Mesenchymal stem cell (in vitro differentiated cells and primary cell): Measurements from ENCODE around the gene ASB2.

Source experiments
- DNase-seq: peaks from one replicate; pipeline ENCODE4 v3.0.0-alpha.2; 2013
- H2AFZ ChIP-seq: one replicate; pipeline ENCODE4 v1.6.1; 2013; ENCODE audit warnings: low read depth, mild to moderate bottlenecking, control low read depth, inconsistent platforms, low read length, moderate library complexity
- H2AK5ac ChIP-seq: 2 replicates; pipeline ENCODE4 v1.6.1; 2013; ENCODE audit warnings: low read length, moderate library complexity, mild to moderate bottlenecking, inconsistent platforms; ENCODE audit not compliant: severe bottlenecking
- H2BK120ac ChIP-seq: one replicate; pipeline ENCODE4 v1.6.1; 2013; ENCODE audit warnings: low read depth, mild to moderate bottlenecking, inconsistent platforms, low read length, moderate library complexity
- H2BK12ac ChIP-seq, 2 experiments: one replicate each; pipeline ENCODE4 v1.6.1; 2013; ENCODE audit warnings: inconsistent platforms in 2 of 2, low read length in 2 of 2, mild to moderate bottlenecking in 2 of 2, moderate library complexity in 2 of 2, control low read depth in 1 of 2
- H2BK15ac ChIP-seq: one replicate; pipeline ENCODE4 v1.6.1; 2013; ENCODE audit warnings: mild to moderate bottlenecking, low read depth, inconsistent platforms; ENCODE audit not compliant: poor library complexity, severe bottlenecking
- H2BK5ac ChIP-seq: 2 replicates; pipeline ENCODE4 v1.6.1; 2013; ENCODE audit warnings: low read depth, mild to moderate bottlenecking, low read length, control low read depth, inconsistent platforms; ENCODE audit not compliant: poor library complexity, severe bottlenecking
- H3K14ac ChIP-seq, 2 experiments: one replicate each; pipeline ENCODE4 v1.6.1; 2013; ENCODE audit warnings: inconsistent platforms in 2 of 2, low read length in 2 of 2, control low read depth in 1 of 2, mild to moderate bottlenecking in 1 of 2, moderate library complexity in 1 of 2
- H3K18ac ChIP-seq, 2 experiments: one replicate each; pipeline ENCODE4 v1.6.1; 2013; ENCODE audit warnings: inconsistent platforms in 2 of 2, low read length in 2 of 2, control low read depth in 1 of 2, low read depth in 1 of 2, mild to moderate bottlenecking in 1 of 2
- H3K23ac ChIP-seq, 2 experiments: one replicate each; pipeline ENCODE4 v1.6.1; 2013; ENCODE audit warnings: inconsistent platforms in 2 of 2, low read length in 2 of 2, mild to moderate bottlenecking in 2 of 2, moderate library complexity in 2 of 2, control low read depth in 1 of 2
- H3K27ac ChIP-seq: 2 replicates; pipeline ENCODE4 v1.5.1; 2013; ENCODE audit warnings: mild to moderate bottlenecking, moderate library complexity, low read length, control low read depth, inconsistent platforms; ENCODE audit not compliant: poor library complexity, severe bottlenecking
- H3K27me3 ChIP-seq, 2 experiments: 2 replicates each; pipeline versions ENCODE4 v1.6.1 to v1.7.0; 2013; ENCODE audit warnings: low read length in 2 of 2, mild to moderate bottlenecking in 2 of 2, moderate library complexity in 2 of 2, control low read depth in 1 of 2, inconsistent platforms in 1 of 2; ENCODE audit not compliant: control insufficient read depth in 1 of 2, insufficient read depth in 1 of 2
- H3K36me3 ChIP-seq, 2 experiments: 2 replicates each; pipeline versions ENCODE4 v1.6.1 to v1.7.0; 2013; ENCODE audit warnings: low read length in 2 of 2, control low read depth in 1 of 2, inconsistent platforms in 1 of 2, low read depth in 1 of 2, mild to moderate bottlenecking in 1 of 2; ENCODE audit not compliant: insufficient read depth in 2 of 2, control insufficient read depth in 1 of 2
- H3K4ac ChIP-seq, 2 experiments: one replicate each; pipeline ENCODE4 v1.6.1; 2013; ENCODE audit warnings: inconsistent platforms in 2 of 2, low read length in 2 of 2, mild to moderate bottlenecking in 2 of 2, moderate library complexity in 2 of 2, control low read depth in 1 of 2, low read depth in 1 of 2
- H3K4me1 ChIP-seq: 2 replicates; pipeline ENCODE4 v1.6.1; 2013; ENCODE audit warnings: low read depth, low read length, control low read depth; ENCODE audit not compliant: control insufficient read depth, insufficient read depth
- H3K4me2 ChIP-seq: 2 replicates; pipeline ENCODE4 v1.6.1; 2013; ENCODE audit warnings: low read length, mild to moderate bottlenecking, inconsistent platforms; ENCODE audit not compliant: poor library complexity, severe bottlenecking
- H3K4me3 ChIP-seq, 2 experiments: 2 replicates each; pipeline versions ENCODE4 v1.5.1 to v1.7.0; 2013; ENCODE audit warnings: low read length in 2 of 2, mild to moderate bottlenecking in 2 of 2, control low read depth in 1 of 2, low read depth in 1 of 2; ENCODE audit not compliant: insufficient read depth in 1 of 2
- H3K79me1 ChIP-seq: replicated peaks from 2 replicates; pipeline ENCODE4 v1.6.1; 2013; ENCODE audit warnings: mild to moderate bottlenecking, control low read depth, low read length, inconsistent platforms; ENCODE audit not compliant: poor library complexity, severe bottlenecking
- H3K9ac ChIP-seq: 2 replicates; pipeline ENCODE4 v1.7.0; 2013; ENCODE audit warnings: mild to moderate bottlenecking, low read length, moderate library complexity
- H3K9me3 ChIP-seq: 2 replicates; pipeline ENCODE4 v1.7.0; 2013; ENCODE audit warnings: mild to moderate bottlenecking, low read length; ENCODE audit not compliant: control insufficient read depth
- H4K8ac ChIP-seq: one replicate; pipeline ENCODE4 v1.6.1; 2013; ENCODE audit warnings: inconsistent platforms, mild to moderate bottlenecking, low read length, moderate library complexity
- H4K91ac ChIP-seq: one replicate; pipeline ENCODE4 v1.6.1; 2013; ENCODE audit warnings: mild to moderate bottlenecking, low read length, inconsistent platforms
- WGBS: methylation state at CpG from one replicate; pipeline ENCODE4 v1.1.7; 2013; ENCODE audit warnings: mixed read lengths; 5-methylcytosine and 5-hydroxymethylcytosine counted together

ASB2 gene

GRCh38 chr14:93956514-93957332, 19.6 kb downstream of the ASB2 start:
- Histone ChIP-seq H3K4ac (no peak overlapping the region), H3K23ac (no peak overlapping the region), H2BK15ac (peak overlapping the region; percentile 53), H4K8ac (no peak overlapping the region), H2BK12ac (peak overlapping the region; percentile 10 to 14), H3K36me3 (no peaks in the 10 kb centered on the region), H4K91ac (peak overlapping the region; percentile 20), H3K4me3 (no peak overlapping the region), H3K9me3 (no peaks in the 10 kb centered on the region), H3K27ac (no peak overlapping the region), H3K4me2 (no peak overlapping the region), H2AFZ (no peak overlapping the region), H3K27me3 (peaks cover 0 to 21% of the 10 kb centered on the region in 2 experiments), H3K9ac (no peak overlapping the region), H3K79me1 (no peaks in the 10 kb centered on the region), H3K18ac (no peak overlapping the region), H2AK5ac (peak overlapping the region; percentile 54), H3K4me1 (peaks cover 65% of the 10 kb centered on the region), H3K14ac (no peak overlapping the region), H2BK120ac (no peak overlapping the region), H2BK5ac (peak overlapping the region; percentile 14)
- WGBS, result 73% methylated on average over 14 of the region's 14 CpGs
- DNase-seq, result no peak

GRCh38 chr14:93955850-93956481, 20.4 kb downstream of the ASB2 start:
- no peak overlapping the region for H2BK120ac ChIP-seq
- no peak overlapping the region for H3K18ac ChIP-seq
- no peak overlapping the region for H2BK12ac ChIP-seq
- H3K4me2 ChIP-seq, result no peak overlapping the region
- no peak overlapping the region for H3K4me3 ChIP-seq
- H4K91ac ChIP-seq, result peak overlapping the region; percentile 16
- H3K4me1 ChIP-seq, result peaks cover 66% of the 10 kb centered on the region
- H3K36me3 ChIP-seq, result no peaks in the 10 kb centered on the region
- H2BK15ac ChIP-seq, result no peak overlapping the region
- H3K9ac ChIP-seq, result no peak overlapping the region
- H4K8ac ChIP-seq, result no peak overlapping the region
- H2AK5ac ChIP-seq, result peak overlapping the region; percentile 54
- H2AFZ ChIP-seq, result no peak overlapping the region
- H3K27me3 ChIP-seq, result peaks cover 0 to 21% of the 10 kb centered on the region in 2 experiments
- 51% methylated on average over 6 of the region's 8 CpGs for WGBS
- H2BK5ac ChIP-seq, result no peak overlapping the region
- H3K14ac ChIP-seq, result peak overlapping the region in 1 of 2 experiments; percentile 27
- no peak for DNase-seq
- H3K79me1 ChIP-seq, result no peaks in the 10 kb centered on the region
- no peak overlapping the region for H3K27ac ChIP-seq
- H3K9me3 ChIP-seq, result no peaks in the 10 kb centered on the region
- no peak overlapping the region for H3K4ac ChIP-seq
- H3K23ac ChIP-seq, result no peak overlapping the region

GRCh38 chr14:93954900-93955849, 21.2 kb downstream of the ASB2 start:
- Histone ChIP-seq H4K91ac (peak overlapping the region; percentile 16), H3K36me3 (no peaks in the 10 kb centered on the region), H4K8ac (no peak overlapping the region), H3K27me3 (peaks cover 0 to 21% of the 10 kb centered on the region in 2 experiments), H3K4me1 (peaks cover 67% of the 10 kb centered on the region), H3K27ac (no peak overlapping the region), H3K18ac (no peak overlapping the region), H3K4me3 (no peak overlapping the region), H2BK12ac (no peak overlapping the region), H3K9me3 (no peaks in the 10 kb centered on the region), H2BK5ac (no peak overlapping the region), H3K9ac (no peak overlapping the region), H2BK120ac (no peak overlapping the region), H3K4ac (no peak overlapping the region), H3K79me1 (no peaks in the 10 kb centered on the region), H3K4me2 (no peak overlapping the region), H2AFZ (no peak overlapping the region), H2BK15ac (peak overlapping the region; percentile 50), H2AK5ac (peak overlapping the region; percentile 49), H3K14ac (peak overlapping the region in 1 of 2 experiments; percentile 27), H3K23ac (no peak overlapping the region)
- no peak for DNase-seq
- 70% methylated on average over 17 of the region's 19 CpGs for WGBS
